H9 (cell line): Measurements from ENCODE around the gene TMPRSS7. TPM values are rescaled to one million over a fixed set of nuclear protein-coding genes. Genes with fewer than 3 reads are reported as not detected.

Source experiments
- DNase-seq: peaks from one replicate; pipeline ENCODE4 v3.0.0-alpha.2; 2017
- H2AFZ ChIP-seq: one replicate; pipeline ENCODE4 v1.6.1; 2013; ENCODE audit warnings: mild to moderate bottlenecking, low read length, control low read depth, moderate library complexity
- H2AK5ac ChIP-seq: 2 replicates; pipeline ENCODE4 v1.6.1; 2013; ENCODE audit warnings: low read length, control low read depth, mixed read lengths; ENCODE audit not compliant: insufficient read length
- H2BK120ac ChIP-seq: one replicate; pipeline ENCODE4 v1.6.1; 2013; ENCODE audit warnings: low read depth, mild to moderate bottlenecking, low read length, control low read depth, inconsistent platforms; ENCODE audit not compliant: poor library complexity, severe bottlenecking
- H2BK12ac ChIP-seq: 2 replicates; pipeline ENCODE4 v1.6.1; 2013; ENCODE audit warnings: low read length, control low read depth, mixed read lengths, low read depth; ENCODE audit not compliant: insufficient read length
- H2BK15ac ChIP-seq: 2 replicates; pipeline ENCODE4 v1.6.1; 2013; ENCODE audit warnings: low read depth, low read length, control low read depth
- H2BK20ac ChIP-seq: one replicate; pipeline ENCODE4 v1.6.1; 2013; ENCODE audit warnings: low read depth, mild to moderate bottlenecking, low read length, control low read depth, inconsistent platforms; ENCODE audit not compliant: poor library complexity, severe bottlenecking
- H2BK5ac ChIP-seq: 2 replicates; pipeline ENCODE4 v1.6.1; 2013; ENCODE audit warnings: low read length, control low read depth, mixed read lengths; ENCODE audit not compliant: insufficient read length
- H3K14ac ChIP-seq: 2 replicates; pipeline ENCODE4 v1.6.1; 2013; ENCODE audit warnings: low read length, control low read depth; ENCODE audit not compliant: insufficient read depth
- H3K18ac ChIP-seq: 2 replicates; pipeline ENCODE4 v1.6.1; 2013; ENCODE audit warnings: low read depth, mild to moderate bottlenecking, mixed read lengths, low read length, control low read depth; ENCODE audit not compliant: insufficient read length
- H3K23ac ChIP-seq: 2 replicates; pipeline ENCODE4 v1.6.1; 2013; ENCODE audit warnings: low read length, control low read depth, mixed read lengths, low read depth; ENCODE audit not compliant: insufficient read length
- H3K23me2 ChIP-seq: 2 replicates; pipeline ENCODE4 v1.6.1; 2013; ENCODE audit warnings: low read depth, mild to moderate bottlenecking, mixed read lengths, low read length, control low read depth; ENCODE audit not compliant: insufficient read length, poor library complexity, severe bottlenecking
- H3K27ac ChIP-seq: 2 replicates; pipeline ENCODE4 v1.5.1; 2013; ENCODE audit warnings: low read length, control low read depth, mixed read lengths, low read depth; ENCODE audit not compliant: insufficient read length
- H3K27me3 ChIP-seq: 2 replicates; pipeline ENCODE4 v1.6.1; 2013; ENCODE audit warnings: low read length, control low read depth, inconsistent platforms; ENCODE audit not compliant: insufficient read depth
- H3K4ac ChIP-seq: 2 replicates; pipeline ENCODE4 v1.6.1; 2013; ENCODE audit warnings: low read depth, mild to moderate bottlenecking, control low read depth, inconsistent platforms, low read length, moderate library complexity
- H3K4me1 ChIP-seq: 2 replicates; pipeline ENCODE4 v1.6.1; 2013; ENCODE audit warnings: low read length, control low read depth, inconsistent platforms; ENCODE audit not compliant: insufficient read depth
- H3K4me2 ChIP-seq: 2 replicates; pipeline ENCODE4 v1.6.1; 2013; ENCODE audit warnings: low read length, control low read depth, mixed read lengths; ENCODE audit not compliant: insufficient read length, insufficient read depth
- H3K56ac ChIP-seq: 2 replicates; pipeline ENCODE4 v1.6.1; 2013; ENCODE audit warnings: low read depth, mild to moderate bottlenecking, mixed read lengths, low read length, control low read depth; ENCODE audit not compliant: insufficient read length
- H3K79me1 ChIP-seq: 2 replicates; pipeline ENCODE4 v1.6.1; 2013; ENCODE audit warnings: low read depth, mild to moderate bottlenecking, moderate library complexity, low read length, control low read depth, inconsistent platforms; ENCODE audit not compliant: insufficient read depth, poor library complexity, severe bottlenecking
- H3K79me2 ChIP-seq: 2 replicates; pipeline ENCODE4 v1.6.1; 2013; ENCODE audit warnings: low read length, control low read depth, inconsistent platforms; ENCODE audit not compliant: insufficient read depth
- H3K9ac ChIP-seq: 2 replicates; pipeline ENCODE4 v1.6.1; 2013; ENCODE audit warnings: low read length, control low read depth, mixed read lengths; ENCODE audit not compliant: insufficient read length; ENCODE audit errors: extremely low read depth
- H3K9me3 ChIP-seq: one replicate; pipeline ENCODE4 v1.6.1; 2013; ENCODE audit warnings: low read depth, low read length, inconsistent platforms; ENCODE audit not compliant: control insufficient read depth
- H3T11ph ChIP-seq: one replicate; pipeline ENCODE4 v1.6.1; 2013; ENCODE audit warnings: mild to moderate bottlenecking, low read length, control low read depth, inconsistent platforms
- H4K20me1 ChIP-seq: one replicate; pipeline ENCODE4 v1.6.1; 2013; ENCODE audit not compliant: control insufficient read depth, insufficient read length, insufficient read depth
- H4K5ac ChIP-seq: 2 replicates; pipeline ENCODE4 v1.6.1; 2013; ENCODE audit warnings: low read depth, mild to moderate bottlenecking, mixed read lengths, low read length, control low read depth; ENCODE audit not compliant: insufficient read length
- H4K8ac ChIP-seq: replicated peaks from 2 replicates; pipeline ENCODE4 v1.6.1; 2013; ENCODE audit warnings: low read length, control low read depth, mixed read lengths, low read depth; ENCODE audit not compliant: insufficient read length
- H4K91ac ChIP-seq: 2 replicates; pipeline ENCODE4 v1.6.1; 2013; ENCODE audit warnings: low read depth, mild to moderate bottlenecking, moderate library complexity, mixed read lengths, low read length, control low read depth; ENCODE audit not compliant: insufficient read length
- H3K27ac Mint-ChIP-seq, 3 experiments: 2 replicates in 2 of 3; 3 replicates in 1 of 3; pipeline ENCODE4 v1.8.0; 2020 to 2021; ENCODE audit warnings: mixed read lengths in 3 of 3, mild to moderate bottlenecking in 1 of 3, moderate library complexity in 1 of 3
- H3K27me3 Mint-ChIP-seq: 2 replicates; pipeline ENCODE4 v1.8.0; 2021; ENCODE audit warnings: low read depth, mild to moderate bottlenecking, moderate library complexity, mixed read lengths
- H3K36me3 Mint-ChIP-seq, 3 experiments: 2 replicates in 2 of 3; 3 replicates in 1 of 3; pipeline ENCODE4 v1.8.0; 2020 to 2021; ENCODE audit warnings: low read depth in 3 of 3, mixed read lengths in 3 of 3; ENCODE audit not compliant: insufficient read depth in 1 of 3
- H3K4me1 Mint-ChIP-seq, 2 experiments: 2 replicates each; pipeline ENCODE4 v1.8.0; 2020; ENCODE audit warnings: mixed read lengths in 2 of 2
- H3K4me3 Mint-ChIP-seq, 2 experiments: 2 replicates in 1 of 2; 3 replicates in 1 of 2; pipeline ENCODE4 v1.8.0; 2020 to 2021; ENCODE audit warnings: mild to moderate bottlenecking in 2 of 2, mixed read lengths in 2 of 2, moderate library complexity in 1 of 2
- H3K9me3 Mint-ChIP-seq, 2 experiments: 2 replicates in 1 of 2; 3 replicates in 1 of 2; pipeline ENCODE4 v1.8.0; 2020; ENCODE audit warnings: mild to moderate bottlenecking in 2 of 2, mixed read lengths in 2 of 2, moderate library complexity in 1 of 2
- CTCF ChIP-seq: fragments of 200-600 bp; sonication (generic); conservative IDR thresholded peaks from 3 replicates; pipeline ENCODE4 v1.8.0; 2021; ENCODE audit warnings: antibody characterized with exemption, mild to moderate bottlenecking
- WGBS: extraction: QIAGEN DNeasy Blood & Tissue Kit; methylation state at CpG from one replicate; pipeline ENCODE4 v1.1.7; 2013; ENCODE audit warnings: missing lambda C conversion rate, low lambda C conversion rate, mixed read lengths; ENCODE audit not compliant: insufficient read length; ENCODE audit errors: extremely low coverage; 5-methylcytosine and 5-hydroxymethylcytosine counted together
- total RNA-seq: library from RNA; stranded (reverse); gene quantifications from 2 replicates; pipeline ENCODE4 v1.2.1, GENCODE V29; 2021

Gene TMPRSS7
- total RNA-seq, 1 experiment from 2014 or later, result not detected

- Histone ChIP-seq H2BK120ac (no peak overlapping the region), H3T11ph (no peak overlapping the region), H2BK15ac (no peak overlapping the region), H3K27ac (no peak overlapping the region), H3K4me2 (no peak overlapping the region), H2BK20ac (no peak overlapping the region), H2BK12ac (no peak overlapping the region), H3K79me1 (no peaks in the 10 kb centered on the region), H3K9me3 (no peaks in the 10 kb centered on the region), H2AK5ac (no peak overlapping the region), H3K18ac (no peak overlapping the region), H4K5ac (no peak overlapping the region), H2AFZ (no peak overlapping the region), H4K91ac (no peak overlapping the region), H3K27me3 (no peaks in the 10 kb centered on the region; the same call in 1 of the 2 replicates), H3K9ac (no peak overlapping the region), H3K23ac (no peak overlapping the region), H4K8ac (no peak overlapping the region), H3K4ac (no peak overlapping the region), H3K14ac (no peak overlapping the region), H3K79me2 (peaks cover 2% of the 10 kb centered on the region; the same call in 1 of the 2 replicates), H3K56ac (no peak overlapping the region), H2BK5ac (no peak overlapping the region), H3K4me1 (peaks cover 12% of the 10 kb centered on the region), H4K20me1 (no peaks in the 10 kb centered on the region), H3K23me2 (peaks cover 12% of the 10 kb centered on the region)
- H3K27me3 Mint-ChIP-seq, result peaks cover 20% of the 10 kb centered on the region
- no peak overlapping the region for H3K27ac Mint-ChIP-seq
- TF ChIP-seq CTCF, result no peak
- DNase-seq, result no peak
- no CpG with 5 or more reads among the region's 4 CpGs for WGBS
- no peak overlapping the region for H3K4me3 Mint-ChIP-seq
- H3K36me3 Mint-ChIP-seq, result peaks cover 0 to 5% (median 3%) of the 10 kb centered on the region in 3 experiments; a peak in 3 of 7 replicates
- H3K9me3 Mint-ChIP-seq, result no peaks in the 10 kb centered on the region; a peak in 1 of 5 replicates
- peaks cover 37 to 46% of the 10 kb centered on the region in 2 experiments for H3K4me1 Mint-ChIP-seq
These were observed 54.4 kb downstream of the TMPRSS7 start for GRCh38 chr3:112088944-112089343.
